ENCODE results near the gene LURAP1L. TPM values are rescaled to one million over a fixed set of nuclear protein-coding genes. Genes with fewer than 3 reads are reported as not detected.

The LURAP1L gene
- total and polyA plus RNA-seq, 2 of the 4 experiments (the other 2 are of a cell fraction): 6.1 to 10.6 TPM

GRCh38 chr9:12851341-12852090, 76.7 kb downstream of the LURAP1L start:
- H3K4me3 ChIP-seq (ENCODE audit: insufficient read depth, low read depth, low read length): no peak overlapping the region
- dilution Hi-C loops (cut with HindIII; ENCODE audit: low sequenced_read_pairs, unreplicated experiment): no loop called here
- TF ChIP-seq USF2 (IDR thresholded peaks at IDR 0.05; ENCODE audit: low read depth, low read length) (no peak), BHLHE40 (IDR thresholded peaks at IDR 0.05; ENCODE audit: low read depth, low read length) (no peak), NFE2L2 (IDR thresholded peaks at IDR 0.05; ENCODE audit: low read depth, low read length) (no peak), RAD21 (IDR thresholded peaks at IDR 0.05; ENCODE audit: low read length) (no peak), MAFK (IDR thresholded peaks at IDR 0.05; ENCODE audit: low read depth, low read length) (no peak), POLR2A (IDR thresholded peaks at IDR 0.05; ENCODE audit: low read depth, low read length) (no peak)
- BruUV-seq (replicated peaks): no TSS peak
- H3K56ac ChIP-seq (ENCODE audit: extremely low read depth, insufficient read depth, low read length): no peak overlapping the region
- no peak overlapping the region for H4K8ac ChIP-seq (ENCODE audit: low read depth in 2 of 2, low read length in 2 of 2)
- no peaks in the 10 kb centered on the region for H3K9me1 ChIP-seq (ENCODE audit: insufficient read depth, low read length)
- DNase-seq (no peak), ATAC-seq (ENCODE audit: low read depth) (no peak)
- no peak overlapping the region for H3K4ac ChIP-seq (ENCODE audit: low read depth, low read length)
- H3K18ac ChIP-seq (ENCODE audit: low read depth, low read length): no peak overlapping the region
- H2BK120ac ChIP-seq (ENCODE audit: low read depth, low read length): no peak overlapping the region
- no peaks in the 10 kb centered on the region for H4K20me1 ChIP-seq (ENCODE audit: insufficient read depth, low read length)
- no peak overlapping the region for H3K27ac ChIP-seq (ENCODE audit: insufficient read depth, low read length)
- no peak overlapping the region for H2BK5ac ChIP-seq (ENCODE audit: low read depth, low read length, poor library complexity, severe bottlenecking)
- CTCF ChIA-PET: no interaction called here
- no peak overlapping the region for H3K4me2 ChIP-seq (ENCODE audit: low read depth, low read length)
- H3K9me3 ChIP-seq (ENCODE audit: control insufficient read depth, insufficient read depth, low read length): no peaks in the 10 kb centered on the region
- no peak overlapping the region for H2BK20ac ChIP-seq (ENCODE audit: low read depth, low read length)
- POLR2A ChIA-PET (ENCODE audit: unreplicated experiment): no interaction called here
- H3K9ac ChIP-seq (ENCODE audit: low read depth, low read length): no peak overlapping the region
- H4K5ac ChIP-seq (ENCODE audit: low read depth, low read length): no peak overlapping the region
- no peak overlapping the region for H4K91ac ChIP-seq (ENCODE audit: insufficient read depth, low read depth, low read length)
- no peak overlapping the region for H2AK5ac ChIP-seq (ENCODE audit: low read depth, low read length)
- WGBS, 2 experiments (ENCODE audit: extremely low coverage in 2 of 2, insufficient read length in 1 of 2): no CpG with 5 or more reads among the region's 6 CpGs
- H2AK9ac ChIP-seq (replicated peaks; ENCODE audit: low read depth, low read length, poor library complexity): no peak overlapping the region
- H3K14ac ChIP-seq (replicated peaks; ENCODE audit: low read depth, low read length): no peak overlapping the region
- H2AFZ ChIP-seq (replicated peaks; ENCODE audit: low read length, poor library complexity): no peak overlapping the region
- no peaks in the 10 kb centered on the region for H3K36me3 ChIP-seq (ENCODE audit: control insufficient read depth, insufficient read depth, low read length)
- in situ Hi-C loops (cut with MboI; ENCODE audit: low sequenced_read_pairs): no loop called here
- no peaks in the 10 kb centered on the region for H3K79me1 ChIP-seq (ENCODE audit: low read depth in 1 of 2, low read length in 2 of 2)
- no peak overlapping the region for H2BK15ac ChIP-seq (ENCODE audit: low read depth, low read length)
- no peaks in the 10 kb centered on the region; the same call in 1 of the 2 replicates for H3K4me1 ChIP-seq (ENCODE audit: control insufficient read depth, insufficient read depth, low read length)
- intact Hi-C loops (cut with micrococcal nuclease): no loop called here
- no peak overlapping the region for H3K23ac ChIP-seq (ENCODE audit: low read depth, low read length)
- H3K27me3 ChIP-seq (ENCODE audit: control insufficient read depth, insufficient read depth, low read length): no peaks in the 10 kb centered on the region

All from IMR-90 (cell line).